GM12878 (cell line): ENCODE results near the gene ABR. TPM values are rescaled to one million over a fixed set of nuclear protein-coding genes. Genes with fewer than 3 reads are reported as not detected.

Experiments used
- ATAC-seq: fragments of 200-7000 bp; cut with Tn5 transposase; 3 replicates; pipeline ENCODE4 v1.9.1; 2020; ENCODE audit warnings: mild to moderate bottlenecking, moderate library complexity
- BruUV-seq: library from RNA; stranded (reverse); fragments of 400-500 nt; replicated peaks from 2 replicates; lab custom pipeline; 2021; lab: Mats Ljungman, UMichigan
- CTCF ChIA-PET: fragments of 300-600 bp; sonication (Branson Sonifier 250); formaldehyde crosslinking; extraction: SDS; loops from one replicate; lab custom pipeline; 2021; ENCODE audit warnings: inconsistent platforms; lab: Yijun Ruan, JAX
- POLR2A ChIA-PET: fragments of 350-600 bp; formaldehyde crosslinking; extraction: SDS; loops from one replicate; lab custom pipeline; 2021; ENCODE audit warnings: inconsistent platforms; lab: Charles Lee
- RAD21 ChIA-PET: fragments of 300-600 bp; sonication (Branson Sonifier 250); formaldehyde crosslinking; loops from one replicate; lab custom pipeline; 2023; ENCODE audit warnings: antibody characterized with exemption; ENCODE audit not compliant: unreplicated experiment; lab: Charles Lee
- SMC1A ChIA-PET: fragments of 300-600 bp; sonication (Branson Sonifier 250); formaldehyde crosslinking; loops from one replicate; lab custom pipeline; 2023; ENCODE audit not compliant: unreplicated experiment, uncharacterized antibody; lab: Charles Lee
- DNase-seq: peaks from one replicate; pipeline ENCODE4 v3.0.0-alpha.2; 2011; ENCODE audit warnings: low read depth, low spot score
- FAIRE-seq: peaks from 3 replicates; lab custom pipeline; 2011; peaks lifted over from hg19 to GRCh38; lab: Jason Lieb, UNC
- H2AFZ ChIP-seq: 2 replicates; pipeline ENCODE4 v1.6.0; 2011; ENCODE audit warnings: low read depth, low read length, control low read depth; ENCODE audit not compliant: control insufficient read depth
- H3K27ac ChIP-seq: 2 replicates; pipeline ENCODE4 v1.5.1; 2011; ENCODE audit warnings: control low read depth; ENCODE audit not compliant: control insufficient read depth, insufficient read depth
- H3K27me3 ChIP-seq, 2 experiments: replicated peaks in 1 of 2; 2 replicates each; pipeline versions ENCODE4 v1.6.0 to v1.6.1; 2011; ENCODE audit warnings: low read length in 1 of 2; ENCODE audit not compliant: control insufficient read depth in 2 of 2, insufficient read depth in 2 of 2
- H3K36me3 ChIP-seq, 2 experiments: 2 replicates each; pipeline ENCODE4 v1.5.1; 2011; ENCODE audit warnings: low read length in 1 of 2; ENCODE audit not compliant: control insufficient read depth in 2 of 2, insufficient read depth in 2 of 2
- H3K4me1 ChIP-seq: 2 replicates; pipeline ENCODE4 v1.6.1; 2011; ENCODE audit warnings: mild to moderate bottlenecking, low read length, moderate library complexity, mixed read lengths; ENCODE audit not compliant: control insufficient read depth, insufficient read depth
- H3K4me2 ChIP-seq: 2 replicates; pipeline ENCODE4 v1.6.0; 2011; ENCODE audit warnings: control low read depth; ENCODE audit not compliant: control insufficient read depth, insufficient read depth
- H3K4me3 ChIP-seq: fragments of 200-600 bp; sonication (generic); 2 replicates; pipeline ENCODE4 v1.5.1; 2016
- H3K79me2 ChIP-seq: 2 replicates; pipeline ENCODE4 v1.6.0; 2011; ENCODE audit warnings: low read length; ENCODE audit not compliant: control insufficient read depth, insufficient read depth
- H3K9ac ChIP-seq: 2 replicates; pipeline ENCODE4 v1.8.0; 2011; ENCODE audit warnings: low read length, control low read depth, mixed read lengths; ENCODE audit not compliant: control insufficient read depth, insufficient read depth
- H3K9me3 ChIP-seq: replicated peaks from 3 replicates; pipeline ENCODE4 v1.5.1; 2011; ENCODE audit warnings: mild to moderate bottlenecking, low read length; ENCODE audit not compliant: control insufficient read depth, insufficient read depth
- H4K20me1 ChIP-seq: 2 replicates; pipeline ENCODE4 v1.6.0; 2011; ENCODE audit not compliant: control insufficient read depth, insufficient read depth
- POU2F2 ChIP-seq: IDR thresholded peaks from 3 replicates; pipeline ENCODE4 v1.6.1; 2011; ENCODE audit warnings: low read depth, mild to moderate bottlenecking, low read length, borderline replicate concordance
- WGBS: methylation state at CpG from one replicate; pipeline ENCODE4 v1.1.6; 2016; ENCODE audit warnings: low lambda C conversion rate; ENCODE audit not compliant: insufficient replicate concordance, insufficient coverage; ENCODE audit errors: missing lambda C conversion rate; 5-methylcytosine and 5-hydroxymethylcytosine counted together
- in situ Hi-C: fragments of 300-500 bp; cut with MboI; formaldehyde crosslinking; loops from 9 replicates; pipeline ENCODE4 v1.14.3; 2018; ENCODE audit warnings: mixed read lengths
- intact Hi-C: fragments of 100-400 bp; cut with micrococcal nuclease; formaldehyde crosslinking; loops from one replicate; pipeline ENCODE4 v1.14.2; 2022; ENCODE audit not compliant: unreplicated experiment
- polyA plus RNA-seq, 11 experiments: library from polyadenylated mRNA; depleted of rRNA in 4 of 11; unstranded in 6 of 11; stranded (reverse) in 5 of 11; fragments of >200 nt; fragmentation: Nextera tagmentation in 4 of 11; fragmentation: Illumina TruSeq in 1 of 11; extraction: Ambion mirVana in 4 of 11; extraction: Trizol in 1 of 11; gene quantifications; 1 replicate in 1 of 11; 2 replicates in 10 of 11; pipeline versions ENCODE4 v1.2.1 to v1.2.3, GENCODE V29; 2011 to 2016; ENCODE audit warnings: inconsistent platforms in 2 of 11, missing spikeins in 2 of 11, low read depth in 1 of 11
- total RNA-seq, 4 experiments: library from RNA; depleted of rRNA in 3 of 4; stranded (reverse); fragments of >200 nt in 3 of 4; fragmentation: Illumina TruSeq in 1 of 4; extraction: Trizol in 1 of 4; gene quantifications; 2 replicates each; pipeline versions ENCODE4 v1.2.1 to v1.2.3, GENCODE V29; 2013 to 2021
- TF ChIP-seq, protein P1 (sequence below): fragments of 150-350 bp; IDR thresholded peaks from 2 replicates; pipeline ENCODE4 v1.6.1; 2016; ENCODE audit warnings: low read depth, low read length

ABR gene
- total and polyA plus RNA-seq, 10 of the 15 experiments (the other 5 are each of a cell fraction or from before 2014, with no cell fraction given): 1.4 to 112 (median 30.0) TPM

DNA sequence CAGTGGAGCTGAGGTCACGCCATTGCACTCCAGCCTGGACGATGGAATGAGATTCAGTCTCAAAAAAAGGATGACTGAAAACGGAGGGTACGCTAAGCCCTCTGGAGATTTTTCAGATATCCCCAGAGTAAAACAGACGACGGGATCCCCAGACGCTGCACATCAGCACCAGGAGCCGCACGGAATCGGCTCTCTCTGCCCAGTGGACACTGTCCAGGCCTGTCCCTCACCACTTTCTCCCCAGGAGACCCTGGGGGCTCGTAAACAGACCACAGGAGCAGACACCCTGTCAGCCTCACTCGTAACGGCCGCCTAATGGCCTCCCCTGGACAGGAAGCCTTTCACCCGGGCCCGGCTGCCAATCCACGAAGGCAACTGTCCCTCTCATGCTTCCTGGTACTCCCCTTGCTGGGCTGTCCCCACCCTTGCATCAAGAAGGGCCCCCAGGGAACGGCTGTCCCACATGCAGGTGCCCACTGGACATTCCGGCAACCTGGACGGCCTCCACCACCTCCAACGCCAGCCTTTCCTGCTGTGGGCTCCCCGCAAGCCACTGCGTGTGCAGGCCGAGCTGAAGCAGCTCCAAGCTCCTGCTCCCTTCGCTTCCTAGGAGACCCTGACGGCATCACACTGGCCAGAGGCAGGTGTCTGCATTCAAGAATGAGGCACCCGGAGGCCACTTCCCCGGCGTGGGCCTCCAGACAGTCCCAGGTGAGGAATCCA lies 108.5 kb downstream of the ABR start:
- SMC1A ChIA-PET: no interaction called here
- no peak overlapping the region for H3K9ac ChIP-seq
- H3K27me3 ChIP-seq: no peaks in the 10 kb centered on the region
- 93% methylated on average over 25 of the region's 29 CpGs for WGBS
- intact Hi-C loops: no loop called here
- BruUV-seq: no TSS peak
- no peaks in the 10 kb centered on the region for H4K20me1 ChIP-seq
- H3K9me3 ChIP-seq: peaks cover 4% of the 10 kb centered on the region; the same call in 2 of the 3 replicates
- H3K36me3 ChIP-seq: peaks cover 14 to 18% of the 10 kb centered on the region in 2 experiments
- DNase-seq: no peak
- no peaks in the 10 kb centered on the region for H3K4me1 ChIP-seq
- in situ Hi-C loops: no loop called here
- no peak overlapping the region for H3K4me3 ChIP-seq
- no peak for TF ChIP-seq POU2F2
- TF ChIP-seq, protein P1, sequence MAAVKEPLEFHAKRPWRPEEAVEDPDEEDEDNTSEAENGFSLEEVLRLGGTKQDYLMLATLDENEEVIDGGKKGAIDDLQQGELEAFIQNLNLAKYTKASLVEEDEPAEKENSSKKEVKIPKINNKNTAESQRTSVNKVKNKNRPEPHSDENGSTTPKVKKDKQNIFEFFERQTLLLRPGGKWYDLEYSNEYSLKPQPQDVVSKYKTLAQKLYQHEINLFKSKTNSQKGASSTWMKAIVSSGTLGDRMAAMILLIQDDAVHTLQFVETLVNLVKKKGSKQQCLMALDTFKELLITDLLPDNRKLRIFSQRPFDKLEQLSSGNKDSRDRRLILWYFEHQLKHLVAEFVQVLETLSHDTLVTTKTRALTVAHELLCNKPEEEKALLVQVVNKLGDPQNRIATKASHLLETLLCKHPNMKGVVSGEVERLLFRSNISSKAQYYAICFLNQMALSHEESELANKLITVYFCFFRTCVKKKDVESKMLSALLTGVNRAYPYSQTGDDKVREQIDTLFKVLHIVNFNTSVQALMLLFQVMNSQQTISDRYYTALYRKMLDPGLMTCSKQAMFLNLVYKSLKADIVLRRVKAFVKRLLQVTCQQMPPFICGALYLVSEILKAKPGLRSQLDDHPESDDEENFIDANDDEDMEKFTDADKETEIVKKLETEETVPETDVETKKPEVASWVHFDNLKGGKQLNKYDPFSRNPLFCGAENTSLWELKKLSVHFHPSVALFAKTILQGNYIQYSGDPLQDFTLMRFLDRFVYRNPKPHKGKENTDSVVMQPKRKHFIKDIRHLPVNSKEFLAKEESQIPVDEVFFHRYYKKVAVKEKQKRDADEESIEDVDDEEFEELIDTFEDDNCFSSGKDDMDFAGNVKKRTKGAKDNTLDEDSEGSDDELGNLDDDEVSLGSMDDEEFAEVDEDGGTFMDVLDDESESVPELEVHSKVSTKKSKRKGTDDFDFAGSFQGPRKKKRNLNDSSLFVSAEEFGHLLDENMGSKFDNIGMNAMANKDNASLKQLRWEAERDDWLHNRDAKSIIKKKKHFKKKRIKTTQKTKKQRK: no peak
- TF ChIP-seq, all 136 proteins: peak for 0
- no peak overlapping the region for H2AFZ ChIP-seq
- H3K27ac ChIP-seq: no peak overlapping the region
- H3K79me2 ChIP-seq: no peaks in the 10 kb centered on the region
- ChIA-PET POLR2A (no interaction called here), CTCF (interaction anchor here (0.6 kb wide), 1 partner anchor 51 kb away, joined by 3 read pairs; no protein-coding TSS in a partner anchor), RAD21 (no interaction called here)
- ATAC-seq: no peak
- no peak for FAIRE-seq
- H3K4me2 ChIP-seq: no peak overlapping the region
